ENCODE measurements around the gene NOTUM. TPM values are rescaled to one million over a fixed set of nuclear protein-coding genes. Genes with fewer than 3 reads are reported as not detected.

The NOTUM gene
- total and polyA plus RNA-seq, 4 donors, result 0.71 to 7.6 (median 2.2) TPM

DNA sequence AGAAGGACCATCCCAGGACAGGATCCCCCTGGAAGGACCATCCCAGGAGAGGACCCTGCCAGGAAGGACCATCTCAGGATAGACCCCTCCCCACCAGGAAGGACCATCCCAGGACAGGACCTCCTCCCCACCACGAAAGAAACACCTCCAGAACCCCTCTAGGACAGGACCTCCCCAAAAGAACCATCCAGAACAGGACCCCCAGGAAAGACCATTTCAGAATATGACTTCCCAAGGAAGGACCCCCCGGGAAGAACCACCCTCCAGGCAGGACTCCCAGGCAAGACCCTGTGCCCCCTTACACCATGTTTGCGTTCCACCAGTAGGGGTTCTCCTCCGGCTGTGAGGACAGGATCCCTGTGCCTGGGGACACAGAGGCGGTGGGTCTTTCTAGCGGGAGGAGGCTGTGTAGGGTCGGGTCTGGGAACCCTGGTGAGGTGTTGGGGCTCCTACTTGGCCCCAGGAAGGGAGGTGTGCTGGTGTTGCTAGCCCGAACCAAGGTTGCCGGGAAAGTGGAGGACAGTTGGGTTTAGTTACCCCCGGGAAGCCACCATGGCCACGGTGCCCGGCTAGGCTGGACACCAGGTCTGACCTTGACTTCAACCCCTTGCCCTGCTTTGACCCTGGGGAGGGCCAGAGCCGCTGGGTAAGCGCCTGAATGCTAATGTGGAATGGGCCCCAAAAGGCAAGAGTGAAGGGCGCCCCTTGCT lies 2.2 kb downstream of the NOTUM start:
- Histone ChIP-seq H3K9me3 (ENCODE audit: control insufficient read depth in 4 of 4, insufficient read depth in 3 of 4, low read length in 3 of 4) (no peaks in the 10 kb centered on the region), H3K36me3 (ENCODE audit: control insufficient read depth in 4 of 4, insufficient read depth in 4 of 4, low read length in 4 of 4) (no peaks in the 10 kb centered on the region), H3K4me3 (no peak overlapping the region), H3K27ac (ENCODE audit: low read depth in 1 of 2, low read length in 1 of 2) (no peak overlapping the region), H3K27me3 (ENCODE audit: control insufficient read depth in 3 of 3, insufficient read depth in 3 of 3, low read length in 2 of 3) (peaks cover 0 to 19% (median 7%) of the 10 kb centered on the region in 3 donors), H3K9ac (ENCODE audit: insufficient read depth in 1 of 2, low read length in 2 of 2) (no peak overlapping the region), H3K4me1 (ENCODE audit: control insufficient read depth in 5 of 5, insufficient read depth in 5 of 5, low read length in 5 of 5) (peaks cover 0 to 8% (median 4%) of the 10 kb centered on the region in 5 donors)
- TF ChIP-seq, protein P1, sequence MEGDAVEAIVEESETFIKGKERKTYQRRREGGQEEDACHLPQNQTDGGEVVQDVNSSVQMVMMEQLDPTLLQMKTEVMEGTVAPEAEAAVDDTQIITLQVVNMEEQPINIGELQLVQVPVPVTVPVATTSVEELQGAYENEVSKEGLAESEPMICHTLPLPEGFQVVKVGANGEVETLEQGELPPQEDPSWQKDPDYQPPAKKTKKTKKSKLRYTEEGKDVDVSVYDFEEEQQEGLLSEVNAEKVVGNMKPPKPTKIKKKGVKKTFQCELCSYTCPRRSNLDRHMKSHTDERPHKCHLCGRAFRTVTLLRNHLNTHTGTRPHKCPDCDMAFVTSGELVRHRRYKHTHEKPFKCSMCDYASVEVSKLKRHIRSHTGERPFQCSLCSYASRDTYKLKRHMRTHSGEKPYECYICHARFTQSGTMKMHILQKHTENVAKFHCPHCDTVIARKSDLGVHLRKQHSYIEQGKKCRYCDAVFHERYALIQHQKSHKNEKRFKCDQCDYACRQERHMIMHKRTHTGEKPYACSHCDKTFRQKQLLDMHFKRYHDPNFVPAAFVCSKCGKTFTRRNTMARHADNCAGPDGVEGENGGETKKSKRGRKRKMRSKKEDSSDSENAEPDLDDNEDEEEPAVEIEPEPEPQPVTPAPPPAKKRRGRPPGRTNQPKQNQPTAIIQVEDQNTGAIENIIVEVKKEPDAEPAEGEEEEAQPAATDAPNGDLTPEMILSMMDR (IDR thresholded peaks at IDR 0.05; ENCODE audit: control extremely low read depth, extremely low read depth), result no peak
- DNase-seq, result no peak
- ATAC-seq (ENCODE audit: insufficient read depth, low FRiP score), result no peak
- 64 to 68% methylated on average over 15 of the region's 15 CpGs for WGBS, 2 donors

DNA sequence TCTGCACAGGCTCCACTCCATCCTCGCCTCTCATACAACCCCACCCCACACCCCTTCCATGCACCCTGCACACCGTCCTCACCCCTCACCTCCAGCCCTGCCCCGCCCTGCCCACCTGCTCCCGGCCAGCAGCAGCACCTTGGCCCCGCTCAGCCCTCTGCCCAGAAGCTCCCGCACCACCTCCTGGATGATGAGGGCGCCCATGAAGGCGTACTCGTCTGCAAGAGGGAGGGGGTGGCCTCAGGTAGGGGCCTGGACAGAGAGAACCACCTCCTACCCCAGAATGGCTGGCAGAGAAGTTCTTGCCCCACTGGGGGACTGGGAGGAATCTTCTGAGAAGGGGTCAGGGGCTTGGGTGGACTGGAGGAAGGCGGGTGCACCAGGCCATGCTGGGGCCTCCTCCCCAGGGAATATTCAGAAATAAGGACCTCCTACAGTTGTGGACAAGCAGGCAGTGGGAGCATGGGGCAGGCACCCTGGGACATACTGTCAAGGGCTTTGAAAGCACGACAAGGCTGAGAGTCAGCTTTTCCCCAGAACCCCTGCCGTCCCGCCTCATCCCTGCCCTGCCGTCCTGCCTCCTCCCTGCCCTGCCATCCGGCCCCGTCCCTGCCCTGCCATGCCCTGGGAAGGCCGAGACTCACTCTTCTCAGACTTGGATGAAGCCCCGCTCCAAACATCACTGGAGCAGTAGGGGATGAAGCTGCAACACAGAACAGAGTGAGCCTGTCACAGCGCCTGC lies 3.1 kb downstream of the NOTUM start:
- no peak for DNase-seq
- Histone ChIP-seq H3K27me3 (ENCODE audit: control insufficient read depth in 3 of 3, insufficient read depth in 3 of 3, low read length in 2 of 3) (peaks cover 0 to 11% (median 7%) of the 10 kb centered on the region in 3 donors), H3K36me3 (ENCODE audit: control insufficient read depth in 4 of 4, insufficient read depth in 4 of 4, low read length in 4 of 4) (no peaks in the 10 kb centered on the region), H3K4me1 (ENCODE audit: control insufficient read depth in 5 of 5, insufficient read depth in 5 of 5, low read length in 5 of 5) (peaks cover 0 to 6% (median 4%) of the 10 kb centered on the region in 5 donors), H3K4me3 (no peak overlapping the region), H3K27ac (ENCODE audit: low read depth in 1 of 2, low read length in 1 of 2) (no peak overlapping the region), H3K9me3 (ENCODE audit: control insufficient read depth in 4 of 4, insufficient read depth in 3 of 4, low read length in 3 of 4) (no peaks in the 10 kb centered on the region), H3K9ac (ENCODE audit: insufficient read depth in 1 of 2, low read length in 2 of 2) (no peak overlapping the region)
- TF ChIP-seq, protein P1 (IDR thresholded peaks at IDR 0.05; ENCODE audit: control extremely low read depth, extremely low read depth), result no peak
- ATAC-seq (ENCODE audit: insufficient read depth, low FRiP score), result no peak
- 86 to 95% methylated on average over 18 to 19 of the region's 19 CpGs for WGBS, 2 donors

DNA sequence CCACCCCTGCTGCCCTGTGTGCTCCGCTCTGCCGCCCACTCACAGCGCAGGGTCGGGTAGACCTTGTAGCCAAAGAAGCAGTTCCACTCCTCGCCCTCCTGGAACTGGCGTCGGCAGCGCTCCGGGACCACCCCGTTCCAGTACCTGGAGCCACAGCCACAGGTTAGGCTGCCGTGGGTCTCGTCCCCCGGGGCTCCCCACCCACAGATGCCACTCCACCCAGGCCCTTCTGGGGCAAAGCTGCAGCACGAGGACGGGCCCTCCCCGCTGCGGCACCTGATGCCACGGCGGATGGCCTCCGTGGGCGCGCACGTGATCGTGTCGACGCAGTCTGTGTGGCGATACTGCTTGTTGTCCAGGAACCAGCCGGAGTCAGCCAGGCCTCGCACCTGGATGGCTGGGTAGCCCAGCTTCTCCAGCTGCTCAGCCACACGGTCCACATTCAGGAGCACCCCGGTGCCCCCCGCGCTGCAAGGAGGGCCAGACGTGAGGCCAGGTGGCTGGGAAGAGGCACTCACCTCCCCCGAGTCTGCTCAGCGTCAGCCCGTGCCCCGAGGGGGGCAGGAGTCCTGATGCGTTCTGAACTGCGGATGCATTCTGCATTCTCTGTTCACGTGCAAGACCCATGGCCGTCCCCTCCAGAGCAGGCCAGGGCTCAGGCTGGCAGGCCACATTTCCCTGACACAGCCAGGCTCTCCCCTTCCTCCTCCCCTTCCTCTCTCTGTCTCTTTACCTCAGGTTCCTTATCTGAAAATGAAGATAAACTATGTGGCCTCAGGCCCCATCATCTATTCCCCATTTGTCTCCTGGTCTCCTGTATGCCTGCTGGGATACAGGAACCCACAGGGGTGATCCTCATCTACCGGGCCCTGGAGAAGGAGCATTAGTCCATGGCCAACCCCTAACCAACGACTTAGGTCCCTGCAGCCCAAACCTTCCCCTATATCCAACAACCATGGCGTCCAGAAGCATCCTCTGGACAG lies 4.1 kb downstream of the NOTUM start:
- Histone ChIP-seq H3K4me3 (no peak overlapping the region), H3K36me3 (ENCODE audit: control insufficient read depth in 4 of 4, insufficient read depth in 4 of 4, low read length in 4 of 4) (no peaks in the 10 kb centered on the region), H3K27ac (ENCODE audit: low read depth in 1 of 2, low read length in 1 of 2) (no peak overlapping the region), H3K9me3 (ENCODE audit: control insufficient read depth in 4 of 4, insufficient read depth in 3 of 4, low read length in 3 of 4) (no peaks in the 10 kb centered on the region), H3K4me1 (ENCODE audit: control insufficient read depth in 5 of 5, insufficient read depth in 5 of 5, low read length in 5 of 5) (peaks cover 0 to 8% (median 3%) of the 10 kb centered on the region in 5 donors), H3K9ac (ENCODE audit: insufficient read depth in 1 of 2, low read length in 2 of 2) (no peak overlapping the region), H3K27me3 (ENCODE audit: control insufficient read depth in 3 of 3, insufficient read depth in 3 of 3, low read length in 2 of 3) (peaks cover 0 to 7% (median 6%) of the 10 kb centered on the region in 3 donors)
- no peak for DNase-seq
- 84 to 90% methylated on average over 45 of the region's 45 CpGs for WGBS, 2 donors
- no peak for ATAC-seq (ENCODE audit: insufficient read depth, low FRiP score)
- TF ChIP-seq, protein P1 (IDR thresholded peaks at IDR 0.05; ENCODE audit: control extremely low read depth, extremely low read depth), result no peak

Data from lung (tissue), 12 donors.